Peyer's patch (tissue), 4 donors: Measurements from ENCODE around the gene REELD1. TPM values are rescaled to one million over a fixed set of nuclear protein-coding genes. Genes with fewer than 3 reads are reported as not detected.

Source experiments
- DNase-seq, 3 donors: peaks; one replicate each; pipeline ENCODE4 v3.0.0-alpha.2; 2017 to 2019
- H3K27ac ChIP-seq, 4 donors: fragments of 200-600 bp; sonication (generic); one replicate each; pipeline ENCODE4 v1.5.1; 2016 to 2019
- H3K27me3 ChIP-seq, 2 donors: fragments of 200-600 bp; sonication (generic); one replicate each; pipeline ENCODE4 v1.5.1; 2019
- H3K36me3 ChIP-seq, 3 donors: fragments of 200-600 bp; sonication (generic); one replicate each; pipeline ENCODE4 v1.5.1; 2016 to 2019
- H3K4me1 ChIP-seq, 4 donors: fragments of 200-600 bp; sonication (generic); one replicate each; pipeline ENCODE4 v1.5.1; 2016 to 2019
- H3K4me3 ChIP-seq, 4 donors: fragments of 200-600 bp; sonication (generic); 1 replicate in 3 of 4; 2 replicates in 1 of 4; pipeline ENCODE4 v1.5.1; 2016 to 2019; ENCODE audit warnings: mild to moderate bottlenecking in 1 of 4
- H3K9me3 ChIP-seq, 4 donors: fragments of 200-600 bp; sonication (generic); one replicate each; pipeline ENCODE4 v1.5.1; 2016 to 2019; ENCODE audit warnings: mild to moderate bottlenecking in 1 of 4
- POLR2A ChIP-seq, 2 donors: fragments of 450-650 bp; IDR thresholded peaks; one replicate each; pipeline ENCODE4 v1.5.1; 2017; ENCODE audit warnings: antibody characterized with exemption in 2 of 2, mild to moderate bottlenecking in 2 of 2, moderate library complexity in 2 of 2
- total RNA-seq, 4 donors: library from RNA; depleted of rRNA; stranded (reverse); fragments of >200 nt; gene quantifications; one replicate each; pipeline ENCODE4 v1.1.0, GENCODE V29; 2016
- TF ChIP-seq, protein P1 (sequence below), 6 experiments: fragments of 450-650 bp in 4 of 6; fragments of 200-600 bp in 2 of 6; sonication (generic) in 1 of 6; IDR thresholded peaks; one replicate each; pipeline ENCODE4 v1.5.1; 2017 to 2019; ENCODE audit warnings: antibody characterized with exemption in 6 of 6, mild to moderate bottlenecking in 3 of 6, moderate library complexity in 1 of 6

Gene REELD1
- total RNA-seq, 4 donors from 2014 or later: 0.35 to 1.7 (median 0.80) TPM; not detected in 1

DNA sequence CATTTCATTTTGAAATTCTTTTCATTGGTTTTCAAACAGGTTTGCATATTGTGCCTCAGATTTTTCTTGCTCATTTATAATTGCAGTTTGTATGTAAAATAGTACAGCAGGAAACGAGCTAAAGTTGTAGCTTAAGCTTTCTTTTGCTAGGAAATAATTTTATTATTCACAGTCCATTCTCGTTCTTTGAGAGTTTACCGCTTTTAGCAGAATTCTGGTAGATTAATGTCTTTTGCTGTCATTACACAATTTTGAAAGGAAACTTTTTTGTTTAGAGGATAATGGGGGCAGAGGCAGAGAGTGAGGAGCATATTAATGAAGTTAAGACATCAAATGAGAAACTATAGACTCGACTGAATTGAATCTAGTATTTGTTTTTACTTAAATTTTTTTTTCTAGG, 28.3 kb upstream of the REELD1 start:
- Histone ChIP-seq H3K27ac (no peak overlapping the region), H3K4me1 (no peaks in the 10 kb centered on the region), H3K4me3 (no peak overlapping the region), H3K27me3 (no peaks in the 10 kb centered on the region), H3K36me3 (peaks cover 0 to 67% (median 0%) of the 10 kb centered on the region in 3 donors), H3K9me3 (no peaks in the 10 kb centered on the region)
- DNase-seq: no peak
- TF ChIP-seq, protein P1, sequence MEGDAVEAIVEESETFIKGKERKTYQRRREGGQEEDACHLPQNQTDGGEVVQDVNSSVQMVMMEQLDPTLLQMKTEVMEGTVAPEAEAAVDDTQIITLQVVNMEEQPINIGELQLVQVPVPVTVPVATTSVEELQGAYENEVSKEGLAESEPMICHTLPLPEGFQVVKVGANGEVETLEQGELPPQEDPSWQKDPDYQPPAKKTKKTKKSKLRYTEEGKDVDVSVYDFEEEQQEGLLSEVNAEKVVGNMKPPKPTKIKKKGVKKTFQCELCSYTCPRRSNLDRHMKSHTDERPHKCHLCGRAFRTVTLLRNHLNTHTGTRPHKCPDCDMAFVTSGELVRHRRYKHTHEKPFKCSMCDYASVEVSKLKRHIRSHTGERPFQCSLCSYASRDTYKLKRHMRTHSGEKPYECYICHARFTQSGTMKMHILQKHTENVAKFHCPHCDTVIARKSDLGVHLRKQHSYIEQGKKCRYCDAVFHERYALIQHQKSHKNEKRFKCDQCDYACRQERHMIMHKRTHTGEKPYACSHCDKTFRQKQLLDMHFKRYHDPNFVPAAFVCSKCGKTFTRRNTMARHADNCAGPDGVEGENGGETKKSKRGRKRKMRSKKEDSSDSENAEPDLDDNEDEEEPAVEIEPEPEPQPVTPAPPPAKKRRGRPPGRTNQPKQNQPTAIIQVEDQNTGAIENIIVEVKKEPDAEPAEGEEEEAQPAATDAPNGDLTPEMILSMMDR (IDR thresholded peaks at IDR 0.05): no peak
- no peak for TF ChIP-seq POLR2A (IDR thresholded peaks at IDR 0.05)

DNA sequence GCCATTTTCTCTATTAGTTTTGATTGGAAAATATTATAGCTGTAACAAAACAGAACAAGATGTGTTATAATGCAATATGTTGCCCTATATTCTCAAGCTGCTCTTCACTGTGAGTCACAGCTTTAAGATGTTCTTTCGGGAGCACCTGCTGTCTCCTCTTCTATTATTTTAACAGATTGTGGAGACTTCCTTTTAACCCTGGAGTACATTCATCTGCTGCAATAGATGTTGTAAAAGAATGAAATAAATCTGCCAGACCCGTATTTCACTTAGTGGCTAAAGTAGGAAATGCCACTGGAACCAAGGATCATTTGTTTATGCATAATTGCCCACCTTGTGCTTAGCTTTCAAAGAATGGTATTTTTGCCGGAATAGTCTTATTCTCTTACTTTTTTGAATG, 27.7 kb upstream of the REELD1 start:
- H3K4me1 ChIP-seq: no peaks in the 10 kb centered on the region
- TF ChIP-seq, protein P1 (IDR thresholded peaks at IDR 0.05): no peak
- TF ChIP-seq POLR2A (IDR thresholded peaks at IDR 0.05): no peak
- no peak overlapping the region for H3K4me3 ChIP-seq
- DNase-seq: no peak
- no peak overlapping the region for H3K27ac ChIP-seq
- H3K27me3 ChIP-seq: no peaks in the 10 kb centered on the region
- H3K9me3 ChIP-seq: no peaks in the 10 kb centered on the region
- peaks cover 0 to 67% (median 0%) of the 10 kb centered on the region in 3 donors for H3K36me3 ChIP-seq

DNA sequence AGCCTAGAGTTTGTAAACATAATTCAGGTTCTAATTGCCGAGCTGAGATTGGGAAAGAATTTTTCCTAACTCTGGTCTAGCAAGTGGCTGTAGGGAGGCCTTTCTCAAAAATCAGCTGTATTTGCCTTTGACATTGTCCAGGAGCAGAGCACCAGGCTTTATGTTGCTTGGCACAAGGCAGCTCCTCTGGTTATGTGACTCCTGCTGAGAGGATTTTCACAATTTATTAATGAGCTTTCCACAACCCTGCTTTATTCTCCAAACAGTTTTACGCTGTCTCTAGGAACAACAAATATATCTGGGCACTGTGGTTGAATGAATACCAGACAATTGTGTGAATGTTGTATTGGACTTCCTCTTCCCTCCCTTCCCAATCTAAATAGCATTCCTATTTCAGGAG, 23.9 kb upstream of the REELD1 start:
- TF ChIP-seq, protein P1 (IDR thresholded peaks at IDR 0.05): no peak
- TF ChIP-seq POLR2A (IDR thresholded peaks at IDR 0.05): no peak
- Histone ChIP-seq H3K9me3 (no peaks in the 10 kb centered on the region), H3K27me3 (no peaks in the 10 kb centered on the region), H3K4me1 (no peaks in the 10 kb centered on the region), H3K4me3 (no peak overlapping the region), H3K36me3 (peaks cover 0 to 46% (median 0%) of the 10 kb centered on the region in 3 donors), H3K27ac (no peak overlapping the region)
- no peak for DNase-seq

DNA sequence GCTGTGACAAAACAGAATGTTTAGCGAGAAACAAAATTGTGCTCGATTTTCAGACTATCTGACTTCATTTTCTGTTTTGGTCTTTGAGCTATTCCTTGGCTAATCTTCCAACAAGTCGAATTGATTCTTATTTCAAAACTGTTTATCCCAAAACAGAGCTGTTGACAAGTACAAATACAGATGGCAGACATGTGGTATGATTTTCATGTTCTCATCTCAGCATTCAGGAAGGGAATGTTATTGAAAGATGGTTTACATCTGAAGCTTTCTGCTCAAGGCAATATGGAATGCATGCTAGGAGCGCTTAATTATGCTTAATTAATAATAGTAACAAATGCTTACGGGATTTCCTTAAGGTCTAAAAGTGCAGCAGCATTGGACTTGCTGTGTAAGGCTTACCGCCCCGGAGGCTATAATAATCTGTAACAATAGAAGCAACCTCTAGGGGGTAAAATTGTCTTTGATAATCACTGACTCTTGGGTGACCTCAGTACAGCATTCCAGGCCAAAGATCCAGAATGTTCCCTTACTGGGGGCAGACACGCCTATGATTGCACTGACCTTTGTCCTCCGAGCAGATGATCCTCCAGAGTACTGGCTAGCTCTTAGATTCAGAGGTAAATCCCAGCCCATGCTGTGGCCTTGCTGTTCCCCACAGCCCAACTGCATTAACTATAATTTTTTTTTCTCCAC, 22.4 kb upstream of the REELD1 start:
- Histone ChIP-seq H3K4me1 (no peaks in the 10 kb centered on the region), H3K27ac (peak overlapping the region in 3 of 4 donors; percentile 11 to 72 (median 49)), H3K4me3 (no peak overlapping the region), H3K36me3 (peaks cover 0 to 33% (median 0%) of the 10 kb centered on the region in 3 donors), H3K27me3 (no peaks in the 10 kb centered on the region), H3K9me3 (no peaks in the 10 kb centered on the region)
- DNase-seq: peak in 2 of 3 donors; percentile 66 to 77
- TF ChIP-seq POLR2A (IDR thresholded peaks at IDR 0.05): no peak
- TF ChIP-seq, protein P1 (IDR thresholded peaks at IDR 0.05): peak in 3 of 6 experiments; percentile 60 to 68 (median 63)

DNA sequence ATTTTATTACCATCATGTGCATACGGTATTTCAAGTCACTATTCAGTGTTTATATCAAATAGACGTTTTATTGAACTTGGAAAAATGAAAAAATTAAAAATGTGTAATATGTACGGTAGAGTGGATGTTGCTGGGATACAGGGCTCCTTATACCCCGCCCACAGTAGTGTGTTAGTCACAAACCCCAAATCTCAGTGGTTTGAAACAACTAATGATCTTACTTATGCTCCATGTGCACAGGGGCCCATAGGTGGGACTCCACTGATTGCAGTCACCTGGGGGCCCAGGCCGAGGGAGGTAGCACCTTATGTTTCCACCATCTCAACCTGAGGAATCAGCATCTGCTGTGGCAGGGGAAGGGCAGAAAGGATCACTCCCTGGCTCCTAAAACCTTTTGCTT, 20.7 kb upstream of the REELD1 start:
- TF ChIP-seq, protein P1 (IDR thresholded peaks at IDR 0.05): no peak
- TF ChIP-seq POLR2A (IDR thresholded peaks at IDR 0.05): no peak
- Histone ChIP-seq H3K4me1 (no peaks in the 10 kb centered on the region), H3K9me3 (no peaks in the 10 kb centered on the region)

More for the DNA sequence above, 20.7 kb upstream of the REELD1 start:
- DNase-seq: no peak
- Histone ChIP-seq H3K4me3 (no peak overlapping the region), H3K27ac (no peak overlapping the region), H3K27me3 (no peaks in the 10 kb centered on the region), H3K36me3 (peaks cover 0 to 18% (median 0%) of the 10 kb centered on the region in 3 donors)
